HG02981 (cell line): ENCODE data around the gene INTS2.
"Not testable (repeated sequence)": the region's sequence is repeated elsewhere in the genome, so short reads cannot be mapped to it uniquely, and the experiment has no call there.

ENCODE experiments used
- ATAC-seq: cut with Tn5 transposase; IDR thresholded peaks from one replicate; pipeline ENCODE4 v1.9.1; 2021; ENCODE audit warnings: mild to moderate bottlenecking, moderate library complexity; ENCODE audit not compliant: unreplicated experiment

The INTS2 gene

DNA sequence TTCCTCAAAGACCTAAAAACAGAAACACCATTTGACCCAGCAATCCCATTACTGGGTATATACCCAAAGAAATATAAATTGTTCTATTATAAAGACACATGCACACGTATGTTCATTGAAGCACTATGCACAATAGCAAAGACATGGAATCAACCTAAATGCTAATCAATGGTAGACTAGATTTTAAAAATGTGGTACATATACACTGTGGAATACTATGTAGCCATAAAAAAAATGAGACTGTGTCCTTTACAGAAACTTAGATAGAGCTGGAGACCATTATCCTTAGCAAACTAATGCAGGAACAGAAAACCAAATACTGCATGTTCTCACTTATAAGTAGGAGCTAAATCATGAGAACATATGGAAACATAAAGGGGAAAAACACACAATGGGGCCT is 100.9 kb downstream of the INTS2 start:
- not testable (repeated sequence) for ATAC-seq

GRCh38 chr17:61826198-61826597 is 101.6 kb downstream of the INTS2 start:
- not testable (repeated sequence) for ATAC-seq

- ATAC-seq: no peak
These were observed 102.2 kb downstream of the INTS2 start for GRCh38 chr17:61825448-61826137.

- no peak for ATAC-seq
These were observed 105.2 kb downstream of the INTS2 start for GRCh38 chr17:61822326-61823285.

DNA sequence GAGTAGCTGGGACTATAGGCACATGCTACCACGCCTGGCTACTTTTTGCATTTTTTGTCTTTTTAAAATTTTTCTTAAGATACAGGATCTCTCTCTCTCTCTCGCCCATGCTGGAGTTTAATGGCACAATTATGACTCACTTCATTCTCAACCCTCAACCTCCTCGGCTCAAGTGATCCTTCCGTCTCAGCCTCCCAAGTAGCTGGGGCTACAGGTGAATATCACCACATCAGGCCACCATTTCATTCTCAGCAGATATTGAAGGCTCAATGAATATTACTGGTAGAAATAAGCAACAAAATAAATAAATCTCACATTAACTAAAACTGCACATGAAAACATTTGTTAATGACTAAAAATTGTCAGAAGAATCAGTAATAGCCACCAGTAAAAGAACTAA is 106.1 kb downstream of the INTS2 start:
- no peak for ATAC-seq

GRCh38 chr17:61819265-61819664 is 108.5 kb downstream of the INTS2 start:
- ATAC-seq: not testable (repeated sequence)

- ATAC-seq: no peak
These were observed 109.6 kb downstream of the INTS2 start for GRCh38 chr17:61818225-61818624.

DNA sequence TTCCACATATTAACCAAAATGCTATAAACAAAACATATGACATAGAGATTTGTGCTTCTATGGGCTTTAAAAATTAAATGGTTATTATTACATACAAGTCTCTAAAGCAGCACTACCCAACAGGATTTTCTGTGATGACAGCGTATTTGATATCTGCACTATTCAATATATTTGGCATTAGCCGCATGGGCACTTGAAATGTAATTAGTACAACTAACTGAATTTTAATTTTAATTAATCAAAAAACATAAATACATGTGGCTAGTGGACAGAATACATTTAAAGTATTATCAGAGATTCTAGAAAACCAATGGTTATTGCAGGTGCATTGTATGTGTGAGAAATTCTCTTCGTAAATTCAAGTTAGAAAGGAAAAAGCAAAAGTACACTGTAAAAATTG is 110.3 kb downstream of the INTS2 start:
- no peak for ATAC-seq

DNA sequence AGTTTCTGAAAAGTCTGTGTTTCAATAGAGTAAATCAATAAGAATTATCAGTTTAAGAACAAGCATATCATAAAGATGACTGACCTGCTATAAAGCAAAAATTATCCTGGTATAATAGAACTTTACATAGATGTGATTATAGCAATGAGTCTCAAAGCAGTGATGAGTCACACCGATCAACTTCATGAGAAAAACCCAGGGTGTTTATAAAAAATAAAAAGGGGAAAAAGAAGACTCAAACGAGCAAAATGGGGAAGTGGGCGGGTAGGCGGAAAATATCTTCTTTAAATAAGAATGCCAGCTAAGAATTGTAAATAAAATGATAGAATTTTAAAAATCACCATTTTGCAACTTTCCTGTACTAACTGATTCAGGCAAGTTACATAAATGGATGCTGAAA is 111.2 kb downstream of the INTS2 start:
- no peak for ATAC-seq

GRCh38 chr17:61815863-61816503 is 111.8 kb downstream of the INTS2 start:
- no peak for ATAC-seq
